ENCODE measurements around the gene F5. TPM values are rescaled to one million over a fixed set of nuclear protein-coding genes. Genes with fewer than 3 reads are reported as not detected.

Gene F5
- total RNA-seq, 1 donor from 2014 or later: 51.3 TPM

Other genes with a start within 250 kb of the F5 start
- 10.6 and 13.8 TPM in 2 replicates for gene NME7, start 218.7 kb downstream of the F5 start, total RNA-seq
- 11.2 and 11.3 TPM in 2 replicates for gene BLZF1, start 218.3 kb downstream of the F5 start, total RNA-seq
- gene CCDC181, start 159.0 kb downstream of the F5 start, total RNA-seq: 0.09 TPM in 1 of 2 replicates, not detected in the other
- 12.1 and 12.2 TPM in 2 replicates for gene SLC19A2, start 100.5 kb downstream of the F5 start, total RNA-seq
- gene SELP, start 43.6 kb upstream of the F5 start, total RNA-seq: 0.14 TPM in 1 of 2 replicates, not detected in the other
- 82.3 and 92.7 TPM in 2 replicates for gene SELL, start 125.1 kb upstream of the F5 start, total RNA-seq
- not detected in 2 replicates for gene SELE, start 147.6 kb upstream of the F5 start, total RNA-seq
- 9.3 and 10.3 TPM in 2 replicates for gene METTL18, start 208.4 kb upstream of the F5 start, total RNA-seq

Measured in activated CD4-positive, alpha-beta T cell treated with anti-CD3 and anti-CD28 coated beads, Interleukin-2, amount 10 ng/mL, durations not matched to agents 24 days and 14 days (primary cell).